Osteocyte (in vitro differentiated cells): ENCODE measurements around the gene TUBB2A. TPM values are rescaled to one million over a fixed set of nuclear protein-coding genes. Genes with fewer than 3 reads are reported as not detected.
A peak's percentile ranks its signal among the peaks of the same experiment; 100 is the strongest.
"Not testable (repeated sequence)": the region's sequence is repeated elsewhere in the genome, so short reads cannot be mapped to it uniquely, and the experiment has no call there.

ENCODE experiments used
- DNase-seq: peaks from one replicate; pipeline ENCODE4 v3.0.0; 2021; ENCODE audit warnings: mixed read lengths; ENCODE audit not compliant: unreplicated experiment; ENCODE audit errors: extremely low spot score
- H3K27ac Mint-ChIP-seq: one replicate; pipeline ENCODE4 v1.8.0; 2021; ENCODE audit warnings: mild to moderate bottlenecking, mixed read lengths; ENCODE audit not compliant: unreplicated experiment
- H3K27me3 Mint-ChIP-seq: one replicate; pipeline ENCODE4 v1.8.0; 2021; ENCODE audit warnings: mixed read lengths; ENCODE audit not compliant: unreplicated experiment
- H3K36me3 Mint-ChIP-seq: one replicate; pipeline ENCODE4 v1.8.0; 2021; ENCODE audit warnings: mixed read lengths; ENCODE audit not compliant: unreplicated experiment
- H3K4me1 Mint-ChIP-seq: one replicate; pipeline ENCODE4 v1.8.0; 2021; ENCODE audit warnings: mixed read lengths; ENCODE audit not compliant: unreplicated experiment
- H3K4me3 Mint-ChIP-seq: one replicate; pipeline ENCODE4 v1.8.0; 2021; ENCODE audit warnings: mild to moderate bottlenecking, moderate library complexity, mixed read lengths; ENCODE audit not compliant: unreplicated experiment
- H3K9me3 Mint-ChIP-seq: one replicate; pipeline ENCODE4 v1.8.0; 2021; ENCODE audit warnings: mixed read lengths; ENCODE audit not compliant: unreplicated experiment
- total RNA-seq: library from RNA; stranded (reverse); gene quantifications from 2 replicates; pipeline ENCODE4 v1.2.1, GENCODE V29; 2021
- TF ChIP-seq, protein P1 (sequence below): fragments of 200-600 bp; sonication (generic); IDR thresholded peaks from 2 replicates; pipeline ENCODE4 v1.5.0; 2021; ENCODE audit warnings: antibody characterized with exemption, mild to moderate bottlenecking, moderate library complexity

Gene TUBB2A
- total RNA-seq, 1 donor from 2014 or later, result 92.3 TPM

DNA sequence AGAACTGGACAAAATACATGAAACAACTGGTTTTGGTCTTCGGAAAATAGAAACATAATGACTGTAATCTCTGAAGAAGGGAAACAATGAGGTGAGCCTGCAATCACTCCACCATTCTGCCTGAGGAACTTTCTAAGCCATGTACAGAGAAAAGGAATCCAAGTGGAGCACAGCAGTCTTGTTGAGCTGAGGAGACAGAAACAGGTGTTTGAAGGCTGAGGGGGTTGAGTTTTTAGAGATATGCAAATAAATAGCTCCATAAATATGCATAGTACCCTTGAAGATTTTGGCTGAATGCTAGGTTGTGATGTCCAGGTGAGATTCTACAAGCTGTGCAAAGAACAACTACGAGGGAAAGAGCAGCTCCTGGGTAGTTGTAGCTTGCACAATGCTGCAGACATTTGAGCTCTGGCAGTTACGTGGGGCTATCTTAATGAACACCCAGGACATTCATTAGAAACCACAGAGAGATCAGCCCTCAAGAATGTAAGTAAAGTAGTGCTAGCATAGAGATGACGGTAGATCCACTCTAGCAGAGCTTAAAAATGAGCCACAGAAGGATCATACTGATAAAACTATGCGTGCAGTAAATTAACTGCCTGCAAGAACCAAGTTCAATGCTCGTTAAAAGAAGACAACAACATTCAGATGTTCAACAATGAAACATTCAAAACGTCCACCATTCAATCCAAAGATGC, 45.8 kb upstream of the TUBB2A start:
- TF ChIP-seq, protein P1, sequence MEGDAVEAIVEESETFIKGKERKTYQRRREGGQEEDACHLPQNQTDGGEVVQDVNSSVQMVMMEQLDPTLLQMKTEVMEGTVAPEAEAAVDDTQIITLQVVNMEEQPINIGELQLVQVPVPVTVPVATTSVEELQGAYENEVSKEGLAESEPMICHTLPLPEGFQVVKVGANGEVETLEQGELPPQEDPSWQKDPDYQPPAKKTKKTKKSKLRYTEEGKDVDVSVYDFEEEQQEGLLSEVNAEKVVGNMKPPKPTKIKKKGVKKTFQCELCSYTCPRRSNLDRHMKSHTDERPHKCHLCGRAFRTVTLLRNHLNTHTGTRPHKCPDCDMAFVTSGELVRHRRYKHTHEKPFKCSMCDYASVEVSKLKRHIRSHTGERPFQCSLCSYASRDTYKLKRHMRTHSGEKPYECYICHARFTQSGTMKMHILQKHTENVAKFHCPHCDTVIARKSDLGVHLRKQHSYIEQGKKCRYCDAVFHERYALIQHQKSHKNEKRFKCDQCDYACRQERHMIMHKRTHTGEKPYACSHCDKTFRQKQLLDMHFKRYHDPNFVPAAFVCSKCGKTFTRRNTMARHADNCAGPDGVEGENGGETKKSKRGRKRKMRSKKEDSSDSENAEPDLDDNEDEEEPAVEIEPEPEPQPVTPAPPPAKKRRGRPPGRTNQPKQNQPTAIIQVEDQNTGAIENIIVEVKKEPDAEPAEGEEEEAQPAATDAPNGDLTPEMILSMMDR, result no peak
- Mint-ChIP-seq H3K36me3 (no peaks in the 10 kb centered on the region), H3K27ac (no peak overlapping the region), H3K9me3 (no peaks in the 10 kb centered on the region), H3K4me3 (no peak overlapping the region), H3K4me1 (peaks cover 16% of the 10 kb centered on the region), H3K27me3 (no peaks in the 10 kb centered on the region)
- DNase-seq, result peak; percentile 19

DNA sequence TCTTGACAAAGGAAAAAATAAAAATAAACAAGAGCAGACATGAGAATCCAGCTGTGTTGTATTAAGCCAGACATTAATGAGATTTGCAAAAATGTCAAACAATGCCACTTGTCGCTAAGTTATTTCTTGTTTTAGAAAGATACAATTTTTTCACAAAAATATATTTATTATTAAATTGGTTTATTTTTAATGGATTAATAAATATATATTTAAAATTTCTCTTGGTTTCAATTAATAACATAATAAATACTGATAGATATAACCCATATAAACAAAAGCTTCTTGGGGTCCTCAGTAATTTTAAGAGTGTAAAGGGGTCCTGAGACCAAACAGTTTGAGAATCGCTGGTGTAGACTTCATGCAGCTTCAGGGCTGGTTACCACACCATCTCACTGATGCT, 44.0 kb upstream of the TUBB2A start:
- Mint-ChIP-seq H3K9me3 (no peaks in the 10 kb centered on the region), H3K27me3 (no peaks in the 10 kb centered on the region), H3K4me3 (no peak overlapping the region), H3K36me3 (no peaks in the 10 kb centered on the region), H3K4me1 (peaks cover 7% of the 10 kb centered on the region), H3K27ac (no peak overlapping the region)
- no peak for DNase-seq
- TF ChIP-seq, protein P1, result no peak

DNA sequence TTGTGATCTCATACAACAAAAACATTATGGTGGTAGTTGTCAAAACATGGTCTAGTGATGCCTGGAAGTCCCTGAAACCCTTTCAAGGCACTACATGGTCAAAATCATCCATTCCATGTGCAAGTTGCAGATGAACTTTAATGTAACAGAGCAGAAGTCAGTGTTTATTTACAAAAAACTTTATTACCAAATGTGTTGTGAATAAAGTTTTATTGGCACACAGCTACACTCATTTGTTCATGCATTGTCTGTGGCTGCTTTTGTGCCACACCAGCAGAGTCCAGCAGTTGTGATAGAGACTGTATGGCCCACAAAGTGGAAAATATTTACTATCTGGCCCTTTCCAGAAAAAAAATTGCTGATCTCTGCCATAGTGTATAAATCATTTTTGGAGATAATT, 43.3 kb upstream of the TUBB2A start:
- Mint-ChIP-seq H3K4me3 (no peak overlapping the region), H3K4me1 (peaks cover under 1% of the 10 kb centered on the region), H3K27me3 (no peaks in the 10 kb centered on the region), H3K27ac (no peak overlapping the region), H3K36me3 (no peaks in the 10 kb centered on the region), H3K9me3 (no peaks in the 10 kb centered on the region)
- DNase-seq, result no peak
- TF ChIP-seq, protein P1, result no peak

DNA sequence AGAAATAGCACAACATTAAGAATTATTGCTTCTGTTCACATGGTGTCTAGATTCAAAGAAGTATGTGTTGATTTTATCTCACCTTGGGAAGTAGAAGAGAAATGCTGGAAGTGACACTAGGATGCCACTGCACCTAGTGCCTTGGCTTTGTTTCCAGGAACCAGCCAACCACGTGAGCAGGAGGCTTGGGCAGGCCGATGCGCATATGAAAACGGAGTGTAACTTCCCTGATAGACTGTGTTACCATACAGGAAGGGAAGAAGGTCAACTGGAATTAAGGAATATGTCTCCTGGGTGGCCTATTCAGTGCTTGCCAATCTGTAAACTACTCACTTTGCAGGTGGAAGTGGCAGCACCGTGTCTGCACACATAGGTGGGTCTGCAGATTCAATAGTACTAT, 42.0 kb upstream of the TUBB2A start:
- H3K4me1 Mint-ChIP-seq, result no peaks in the 10 kb centered on the region
- H3K27ac Mint-ChIP-seq, result no peak overlapping the region
- TF ChIP-seq, protein P1, result no peak
- H3K9me3 Mint-ChIP-seq, result no peaks in the 10 kb centered on the region
- no peak for DNase-seq
- no peak overlapping the region for H3K4me3 Mint-ChIP-seq
- H3K27me3 Mint-ChIP-seq, result no peaks in the 10 kb centered on the region
- H3K36me3 Mint-ChIP-seq, result no peaks in the 10 kb centered on the region

DNA sequence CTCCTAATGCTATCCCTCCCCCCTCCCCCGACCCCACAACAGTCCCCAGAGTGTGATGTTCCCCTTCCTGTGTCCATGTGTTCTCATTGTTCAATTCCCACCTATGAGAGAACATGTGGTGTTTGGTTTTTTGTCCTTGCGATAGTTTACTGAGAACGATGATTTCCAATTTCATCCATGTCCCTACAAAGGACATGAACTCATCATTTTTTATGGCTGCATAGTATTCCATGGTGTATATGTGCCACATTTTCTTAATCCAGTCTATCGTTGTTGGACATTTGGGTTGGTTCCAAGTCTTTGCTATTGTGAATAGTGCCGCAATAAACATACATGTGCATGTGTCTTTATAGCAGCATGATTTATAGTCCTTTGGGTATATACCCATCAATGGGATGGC, 40.4 kb upstream of the TUBB2A start:
- H3K4me1 Mint-ChIP-seq, H3K36me3 Mint-ChIP-seq, H3K9me3 Mint-ChIP-seq, DNase-seq, H3K4me3 Mint-ChIP-seq, H3K27me3 Mint-ChIP-seq, H3K27ac Mint-ChIP-seq: not testable (repeated sequence)

DNA sequence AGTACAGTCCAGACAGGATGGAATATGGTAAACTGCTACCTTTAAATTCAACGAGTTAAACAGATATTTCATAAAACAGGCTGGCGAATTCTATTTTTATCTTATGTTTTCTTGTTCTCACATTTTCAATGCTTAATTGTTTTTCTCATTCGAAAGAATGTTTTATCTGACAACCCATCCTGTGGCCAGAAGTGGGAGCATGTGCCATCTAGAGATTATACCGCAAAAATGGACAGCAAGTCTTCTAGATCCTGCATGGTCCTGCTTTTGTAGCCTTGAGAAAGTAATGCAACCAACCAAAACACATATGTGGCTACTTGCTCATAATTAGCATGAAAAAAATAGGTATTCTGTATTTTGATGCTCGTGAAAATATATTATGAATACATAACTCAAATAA, 39.4 kb upstream of the TUBB2A start:
- Mint-ChIP-seq H3K9me3 (no peaks in the 10 kb centered on the region), H3K27me3 (no peaks in the 10 kb centered on the region), H3K27ac (no peak overlapping the region), H3K36me3 (no peaks in the 10 kb centered on the region), H3K4me3 (no peak overlapping the region), H3K4me1 (no peaks in the 10 kb centered on the region)
- no peak for DNase-seq
- TF ChIP-seq, protein P1, result no peak
